Neuronal stem cell (in vitro differentiated cells): ENCODE results near the gene PDE6B.

ENCODE experiments used
- DNase-seq: peaks from one replicate; pipeline ENCODE4 v3.0.0-alpha.2; 2013; ENCODE audit warnings: low spot score
- H2AFZ ChIP-seq: one replicate; pipeline ENCODE4 v1.6.1; 2013; ENCODE audit warnings: mild to moderate bottlenecking, low read length, inconsistent platforms
- H2AK5ac ChIP-seq: 2 replicates; pipeline ENCODE4 v1.6.1; 2013; ENCODE audit warnings: low read depth, mild to moderate bottlenecking, inconsistent platforms, low read length, moderate library complexity, mixed read lengths
- H2BK120ac ChIP-seq: 2 replicates; pipeline ENCODE4 v1.6.1; 2013; ENCODE audit warnings: low read depth, mild to moderate bottlenecking, inconsistent platforms, low read length, moderate library complexity, mixed read lengths
- H2BK12ac ChIP-seq: one replicate; pipeline ENCODE4 v1.6.1; 2013; ENCODE audit warnings: low read length, inconsistent platforms
- H2BK15ac ChIP-seq: 2 replicates; pipeline ENCODE4 v1.6.1; 2013; ENCODE audit warnings: mild to moderate bottlenecking, low read length, inconsistent platforms, mixed read lengths
- H2BK5ac ChIP-seq: one replicate; pipeline ENCODE4 v1.6.1; 2013; ENCODE audit warnings: inconsistent platforms, mild to moderate bottlenecking, low read length, moderate library complexity
- H3K14ac ChIP-seq: one replicate; pipeline ENCODE4 v1.6.1; 2013; ENCODE audit warnings: low read length, inconsistent platforms
- H3K18ac ChIP-seq: 2 replicates; pipeline ENCODE4 v1.6.1; 2013; ENCODE audit warnings: low read length, inconsistent platforms
- H3K23ac ChIP-seq: 2 replicates; pipeline ENCODE4 v1.6.1; 2013; ENCODE audit warnings: low read depth, mild to moderate bottlenecking, mixed read lengths, low read length, inconsistent platforms; ENCODE audit not compliant: poor library complexity
- H3K27ac ChIP-seq: replicated peaks from 3 replicates; pipeline ENCODE4 v1.5.1; 2013; ENCODE audit warnings: low read length, inconsistent platforms
- H3K27me3 ChIP-seq, 3 experiments: 2 replicates each; pipeline ENCODE4 v1.6.1; 2013; ENCODE audit warnings: low read length in 3 of 3, mild to moderate bottlenecking in 2 of 3, inconsistent platforms in 1 of 3, low read depth in 1 of 3, mixed read lengths in 1 of 3, moderate library complexity in 1 of 3; ENCODE audit not compliant: control insufficient read depth in 3 of 3, insufficient read depth in 3 of 3
- H3K36me3 ChIP-seq, 2 donors: replicated peaks in 1 of 2; 2 replicates each; pipeline ENCODE4 v1.6.1; 2013; ENCODE audit warnings: low read length in 2 of 2; ENCODE audit not compliant: control insufficient read depth in 2 of 2, insufficient read depth in 2 of 2
- H3K4ac ChIP-seq: 2 replicates; pipeline ENCODE4 v1.6.1; 2013; ENCODE audit warnings: inconsistent platforms, mild to moderate bottlenecking, low read length, moderate library complexity
- H3K4me1 ChIP-seq, 2 donors: 1 replicate in 1 of 2; 2 replicates in 1 of 2; pipeline ENCODE4 v1.6.1; 2013; ENCODE audit warnings: low read length in 2 of 2, low read depth in 1 of 2; ENCODE audit not compliant: control insufficient read depth in 2 of 2, insufficient read depth in 1 of 2
- H3K4me2 ChIP-seq: one replicate; pipeline ENCODE4 v1.6.1; 2013; ENCODE audit warnings: mild to moderate bottlenecking, low read length, inconsistent platforms; ENCODE audit not compliant: insufficient read depth, poor library complexity, severe bottlenecking
- H3K4me3 ChIP-seq, 2 donors: 2 replicates each; pipeline ENCODE4 v1.5.1; 2013; ENCODE audit warnings: low read length in 2 of 2, mild to moderate bottlenecking in 2 of 2, inconsistent platforms in 1 of 2, moderate library complexity in 1 of 2
- H3K79me1 ChIP-seq: one replicate; pipeline ENCODE4 v1.6.1; 2013; ENCODE audit warnings: low read depth, mild to moderate bottlenecking, inconsistent platforms, low read length, moderate library complexity
- H3K9ac ChIP-seq: one replicate; pipeline ENCODE4 v1.6.1; 2013; ENCODE audit warnings: mild to moderate bottlenecking, low read depth, low read length, inconsistent platforms; ENCODE audit not compliant: poor library complexity
- H3K9me3 ChIP-seq, 2 donors: replicated peaks in 1 of 2; 2 replicates each; pipeline versions ENCODE3 to v1.6.1; 2013; ENCODE audit warnings: low read length in 2 of 2, mild to moderate bottlenecking in 2 of 2, inconsistent platforms in 1 of 2, low read depth in 1 of 2, mixed read lengths in 1 of 2, moderate library complexity in 1 of 2; ENCODE audit not compliant: control insufficient read depth in 2 of 2, insufficient read depth in 1 of 2
- H4K8ac ChIP-seq: one replicate; pipeline ENCODE4 v1.6.1; 2013; ENCODE audit warnings: low read depth, mild to moderate bottlenecking, inconsistent platforms, low read length, moderate library complexity
- H4K91ac ChIP-seq: one replicate; pipeline ENCODE4 v1.6.1; 2013; ENCODE audit warnings: low read length, low read depth, mild to moderate bottlenecking, inconsistent platforms; ENCODE audit not compliant: poor library complexity
- WGBS, 2 donors: extraction: QIAGEN DNeasy Blood & Tissue Kit; methylation state at CpG; one replicate each; pipeline ENCODE4 v1.1.7; 2013; ENCODE audit warnings: missing lambda C conversion rate in 2 of 2, mixed read lengths in 1 of 2; ENCODE audit not compliant: insufficient read length in 2 of 2, insufficient replicate concordance in 1 of 2; ENCODE audit errors: extremely low coverage in 2 of 2; 5-methylcytosine and 5-hydroxymethylcytosine counted together

Gene PDE6B

GRCh38 chr4:646460-646859, 21.1 kb downstream of the PDE6B start:
- H3K23ac ChIP-seq, result peak overlapping the region; percentile 80

DNA sequence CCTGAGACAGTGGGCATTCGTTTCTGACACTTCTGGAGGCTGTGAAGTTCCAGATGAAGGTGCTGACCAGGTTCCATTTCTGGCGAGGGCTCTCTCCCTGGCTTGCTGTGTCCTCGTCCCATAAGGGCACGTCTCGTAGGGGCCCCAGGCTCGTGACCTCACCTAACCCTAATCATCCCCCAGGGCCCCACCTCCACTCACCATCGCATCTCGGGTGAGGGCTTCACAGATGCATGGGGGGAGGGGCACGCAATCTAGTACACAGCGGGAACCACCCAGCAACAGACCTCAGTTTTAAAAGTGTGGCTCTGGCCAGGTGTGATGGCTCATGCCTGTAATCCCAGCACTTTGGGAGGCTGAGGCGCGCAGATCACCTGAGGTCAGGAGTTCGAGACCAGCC, 22.1 kb downstream of the PDE6B start:
- H3K9me3 ChIP-seq, result no peaks in the 10 kb centered on the region
- peak overlapping the region; percentile 69 for H2AK5ac ChIP-seq
- no peak overlapping the region for H3K4me2 ChIP-seq
- no peak overlapping the region for H3K18ac ChIP-seq
- no peak overlapping the region for H3K9ac ChIP-seq
- H3K27me3 ChIP-seq, result peaks cover 0 to 24% (median 0%) of the 10 kb centered on the region in 3 experiments
- H4K8ac ChIP-seq, result no peak overlapping the region
- H3K4ac ChIP-seq, result no peak overlapping the region
- H3K23ac ChIP-seq, result peak overlapping the region; percentile 34
- H3K36me3 ChIP-seq, result no peaks in the 10 kb centered on the region
- DNase-seq, result no peak
- H2BK12ac ChIP-seq, result no peak overlapping the region
- no peaks in the 10 kb centered on the region for H3K79me1 ChIP-seq
- no peak overlapping the region for H2AFZ ChIP-seq
- no peak overlapping the region for H3K27ac ChIP-seq
- no CpG with 5 or more reads among the region's 13 CpGs for WGBS, 2 donors
- H2BK15ac ChIP-seq, result no peak overlapping the region
- H3K14ac ChIP-seq, result peak overlapping the region; percentile 47
- no peak overlapping the region for H4K91ac ChIP-seq
- H3K4me3 ChIP-seq, result no peak overlapping the region
- no peak overlapping the region for H2BK120ac ChIP-seq
- no peak overlapping the region for H2BK5ac ChIP-seq
- H3K4me1 ChIP-seq, result peaks cover 0 to 9% of the 10 kb centered on the region in 2 donors

More at GRCh38 chr4:646460-646859, 21.1 kb downstream of the PDE6B start:
- Histone ChIP-seq H2BK15ac (peak overlapping the region; percentile 67), H3K4me1 (peaks cover 0 to 9% of the 10 kb centered on the region in 2 donors), H3K4me2 (no peak overlapping the region), H2BK5ac (no peak overlapping the region), H3K9ac (no peak overlapping the region), H2AK5ac (no peak overlapping the region), H4K91ac (no peak overlapping the region), H3K4me3 (no peak overlapping the region), H3K27me3 (peaks cover 0 to 20% (median 0%) of the 10 kb centered on the region in 3 experiments), H4K8ac (no peak overlapping the region), H3K4ac (no peak overlapping the region), H2BK120ac (no peak overlapping the region), H3K18ac (peak overlapping the region; percentile 80), H2BK12ac (no peak overlapping the region), H3K79me1 (no peaks in the 10 kb centered on the region), H3K14ac (no peak overlapping the region), H3K36me3 (no peaks in the 10 kb centered on the region), H3K9me3 (no peaks in the 10 kb centered on the region), H3K27ac (no peak overlapping the region), H2AFZ (no peak overlapping the region)
- DNase-seq, result no peak
- WGBS, 2 donors, result no CpG with 5 or more reads among the region's 32 CpGs

DNA sequence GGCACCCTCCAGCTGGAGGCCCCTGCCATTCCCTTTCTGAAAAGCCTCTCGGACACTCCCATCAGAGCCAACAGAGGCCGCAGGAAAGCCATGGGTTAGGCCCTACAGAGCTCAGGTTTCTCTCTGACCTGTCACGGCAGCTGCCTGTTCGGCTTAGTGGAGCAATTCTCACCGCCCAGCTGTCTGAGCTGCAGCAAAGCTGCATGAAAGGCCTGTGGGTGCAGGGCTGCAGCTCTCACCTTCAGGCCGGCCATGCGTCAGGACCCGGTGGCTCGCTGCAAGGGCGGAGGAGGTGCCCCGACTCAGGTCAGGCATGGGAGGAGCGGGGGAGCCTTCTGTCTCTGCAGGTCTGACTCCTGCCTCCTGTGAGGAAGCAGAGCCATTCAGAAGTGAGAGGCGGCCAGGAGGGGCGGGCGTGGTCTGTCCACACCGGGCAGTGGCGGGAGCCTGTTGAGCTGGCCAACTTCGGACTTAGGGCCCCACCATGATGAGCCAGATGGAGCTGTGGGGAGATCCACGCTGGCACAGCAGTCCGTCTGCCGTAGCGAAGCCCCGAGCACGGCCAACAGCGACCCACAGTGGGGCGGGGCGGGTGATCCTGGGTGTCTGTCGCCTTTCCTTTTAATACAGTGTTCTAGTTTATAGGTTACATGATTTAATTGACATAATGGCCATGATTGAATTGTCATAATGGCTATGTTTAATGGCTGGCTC, 23.4 kb downstream of the PDE6B start:
- H3K79me1 ChIP-seq, result no peaks in the 10 kb centered on the region
- DNase-seq, result peak; percentile 33

DNA sequence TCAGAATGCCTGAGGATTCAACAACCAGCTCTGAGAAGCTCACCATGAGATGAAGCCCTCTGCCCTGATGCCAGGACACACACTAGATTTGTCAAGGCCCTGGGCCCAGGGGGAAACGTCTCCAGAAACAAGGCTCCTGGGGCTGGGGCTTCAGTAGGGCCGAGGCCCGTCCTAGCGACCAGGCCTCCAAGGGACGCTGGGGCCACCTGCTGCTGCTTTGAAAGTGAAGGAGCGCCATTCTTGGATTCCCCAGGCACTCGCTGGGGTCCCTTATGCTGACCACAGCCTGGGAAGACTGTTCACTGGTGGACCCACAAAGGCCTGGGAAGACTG, 23.9 kb downstream of the PDE6B start:
- Histone ChIP-seq H3K9me3 (no peaks in the 10 kb centered on the region), H3K4ac (no peak overlapping the region), H3K79me1 (no peaks in the 10 kb centered on the region), H3K23ac (no peak overlapping the region), H3K27me3 (peaks cover 0 to 28% (median under 1%) of the 10 kb centered on the region in 3 experiments), H3K9ac (no peak overlapping the region), H4K91ac (no peak overlapping the region), H2BK12ac (peak overlapping the region; percentile 65), H3K36me3 (no peaks in the 10 kb centered on the region), H2BK5ac (no peak overlapping the region), H2AK5ac (peak overlapping the region; percentile 52), H2BK120ac (no peak overlapping the region), H3K14ac (peak overlapping the region; percentile 13), H3K4me2 (no peak overlapping the region), H3K18ac (peak overlapping the region; percentile 76), H3K27ac (no peak overlapping the region), H2BK15ac (peak overlapping the region; percentile 89), H3K4me1 (peaks cover 0 to 9% of the 10 kb centered on the region in 2 donors), H2AFZ (no peak overlapping the region), H4K8ac (no peak overlapping the region), H3K4me3 (no peak overlapping the region)
- WGBS, 2 donors, result no CpG with 5 or more reads among the region's 7 CpGs
- no peak for DNase-seq

More for the DNA sequence above, 23.4 kb downstream of the PDE6B start:
- peak overlapping the region; percentile 80 for H3K23ac ChIP-seq
- peak overlapping the region; percentile 51 for H2AFZ ChIP-seq
- no peak overlapping the region for H3K4me3 ChIP-seq
- H4K91ac ChIP-seq, result peak overlapping the region; percentile 99
- no peak overlapping the region for H3K9ac ChIP-seq
- WGBS, 2 donors, result no CpG with 5 or more reads among the region's 28 CpGs
- peaks cover 0 to 9% of the 10 kb centered on the region in 2 donors for H3K4me1 ChIP-seq
- H3K27ac ChIP-seq, result peak overlapping the region; percentile 70
- H3K14ac ChIP-seq, result peak overlapping the region; percentile 71
- H3K4me2 ChIP-seq, result peak overlapping the region; percentile 18
- no peak overlapping the region for H3K4ac ChIP-seq
- H2BK5ac ChIP-seq, result peak overlapping the region; percentile 66
- H3K9me3 ChIP-seq, result no peaks in the 10 kb centered on the region
- H3K18ac ChIP-seq, result peak overlapping the region; percentile 95
- H2BK120ac ChIP-seq, result peak overlapping the region; percentile 91
- peaks cover 0 to 28% (median 0%) of the 10 kb centered on the region in 3 experiments for H3K27me3 ChIP-seq
- peak overlapping the region; percentile 75 for H2AK5ac ChIP-seq
- H3K36me3 ChIP-seq, result no peaks in the 10 kb centered on the region
- peak overlapping the region; percentile 89 for H2BK15ac ChIP-seq
- peak overlapping the region; percentile 94 for H2BK12ac ChIP-seq
- no peak overlapping the region for H4K8ac ChIP-seq
